CD4-positive, alpha-beta T cell treated with Interleukin-17A for 4 hours (primary cell): Measurements from ENCODE around the gene HTR2C.
"Not testable (repeated sequence)": the region's sequence is repeated elsewhere in the genome, so short reads cannot be mapped to it uniquely, and the experiment has no call there.

ENCODE experiments used
- DNase-seq: peaks from one replicate; pipeline ENCODE4 v3.0.0-alpha.2; 2020; ENCODE audit warnings: mixed read lengths

The HTR2C gene

DNA sequence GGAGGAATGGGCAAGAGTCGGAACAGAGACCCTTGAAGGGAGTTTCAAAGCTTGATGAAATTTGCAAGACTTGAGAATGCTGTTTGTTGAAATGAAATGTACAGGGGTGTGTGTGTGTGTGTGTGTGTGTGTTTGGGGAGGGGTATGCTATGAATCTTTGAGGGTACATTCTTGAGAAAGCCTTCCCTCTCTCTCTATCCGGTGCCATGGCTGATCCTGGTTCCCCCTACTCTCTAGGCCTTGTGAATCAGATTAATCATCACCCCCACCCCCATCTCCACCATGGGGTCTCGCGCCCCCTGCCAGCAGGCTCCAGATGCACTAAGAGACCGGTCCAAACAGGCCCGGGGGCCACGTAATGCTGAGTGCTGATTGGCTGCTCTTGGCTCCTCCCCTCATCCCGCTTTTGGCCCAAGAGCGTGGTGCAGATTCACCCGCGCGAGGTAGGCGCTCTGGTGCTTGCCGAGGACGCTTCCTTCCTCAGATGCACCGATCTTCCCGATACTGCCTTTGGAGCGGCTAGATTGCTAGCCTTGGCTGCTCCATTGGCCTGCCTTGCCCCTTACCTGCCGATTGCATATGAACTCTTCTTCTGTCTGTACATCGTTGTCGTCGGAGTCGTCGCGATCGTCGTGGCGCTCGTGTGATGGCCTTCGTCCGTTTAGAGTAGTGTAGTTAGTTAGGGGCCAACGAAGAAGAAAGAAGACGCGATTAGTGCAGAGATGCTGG is at the start of gene HTR2C:
TSS of gene HTR2C (plus strand) at position 441 of the 729 bp plus-strand sequence. CDS start 142,851 bp downstream, outside the sequence.
- no peak for DNase-seq

GRCh38 chrX:114580336-114580735 is 3.5 kb upstream of the HTR2C start:
- DNase-seq: no peak

DNA sequence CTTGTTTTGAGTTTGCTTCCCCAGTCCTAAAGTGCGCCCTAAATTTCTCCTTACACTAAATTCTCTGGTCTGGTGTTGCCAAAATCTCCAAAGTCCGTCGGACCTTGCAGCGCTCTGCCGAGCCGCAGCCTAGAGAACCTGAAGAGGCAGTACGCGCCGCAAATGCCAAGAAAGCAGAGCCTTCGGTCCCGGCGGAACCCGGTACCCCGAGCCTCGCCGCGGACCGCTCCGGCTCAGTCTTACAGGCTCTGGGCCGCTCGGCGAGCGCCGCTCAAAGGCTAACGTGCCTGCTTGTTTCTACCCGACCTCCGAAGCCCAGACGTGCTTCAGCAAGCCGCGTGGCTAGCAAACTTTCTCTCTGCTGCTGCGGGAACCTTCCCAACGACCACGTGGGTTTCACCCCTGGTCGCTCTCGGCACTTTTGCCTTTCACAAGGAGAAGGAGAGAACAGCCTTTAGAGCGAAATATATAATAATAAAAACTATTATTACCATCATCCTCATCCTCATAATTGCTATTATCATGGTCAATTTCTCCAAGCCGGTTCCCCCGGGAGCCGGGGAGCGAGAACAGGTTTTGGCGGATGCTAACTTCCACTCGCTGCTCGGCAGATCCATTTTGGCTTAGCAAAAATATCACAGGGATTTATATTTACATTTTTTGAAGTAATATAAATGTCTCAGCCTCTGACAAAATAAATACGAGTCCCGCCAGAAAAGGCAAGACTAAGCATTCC is 2.2 kb upstream of the HTR2C start:
- no peak for DNase-seq

DNA sequence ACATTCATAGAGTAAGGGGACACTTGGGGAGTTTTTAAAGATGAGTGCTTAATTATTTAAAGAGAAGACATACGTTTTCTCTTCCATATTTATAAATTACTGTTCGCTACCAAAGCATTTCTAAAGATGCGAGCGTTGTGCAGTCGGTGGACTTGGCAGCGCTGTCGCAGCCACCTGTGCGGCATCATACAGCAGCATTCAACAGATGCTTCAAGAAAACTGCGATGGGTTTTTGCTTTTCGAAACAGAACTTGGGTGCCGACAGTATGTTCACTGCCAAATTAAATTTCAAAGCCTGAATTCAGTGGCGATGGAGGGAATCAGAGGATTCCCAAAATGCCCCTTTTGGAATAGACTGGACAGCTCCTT is 1.6 kb upstream of the HTR2C start:
- no peak for DNase-seq

GRCh38 chrX:114582698-114583395 is 1.0 kb upstream of the HTR2C start:
- DNase-seq: no peak

DNA sequence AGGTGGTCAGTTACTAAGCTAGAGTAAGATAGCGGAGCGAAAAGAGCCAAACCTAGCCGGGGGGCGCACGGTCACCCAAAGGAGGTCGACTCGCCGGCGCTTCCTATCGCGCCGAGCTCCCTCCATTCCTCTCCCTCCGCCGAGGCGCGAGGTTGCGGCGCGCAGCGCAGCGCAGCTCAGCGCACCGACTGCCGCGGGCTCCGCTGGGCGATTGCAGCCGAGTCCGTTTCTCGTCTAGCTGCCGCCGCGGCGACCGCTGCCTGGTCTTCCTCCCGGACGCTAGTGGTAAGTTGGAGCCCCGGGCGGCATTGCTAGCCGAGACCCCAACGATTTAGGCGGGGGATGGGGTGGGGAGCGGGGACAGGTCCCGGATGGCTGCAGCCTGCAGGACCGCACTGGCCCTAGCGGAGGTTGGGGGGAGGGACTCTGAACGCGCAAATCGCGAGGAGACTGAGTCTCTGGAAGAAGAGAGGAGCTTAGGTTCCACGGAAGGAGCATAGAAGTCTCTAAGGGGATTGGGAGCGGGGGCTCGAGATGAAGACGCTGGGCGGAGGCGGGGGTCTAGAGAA is 573 bp downstream of the HTR2C start:
- no peak for DNase-seq

GRCh38 chrX:114584983-114585842 is 1.3 kb downstream of the HTR2C start:
- no peak for DNase-seq

- DNase-seq: no peak
Observed at GRCh38 chrX:114591121-114591520, 7.2 kb downstream of the HTR2C start.

DNA sequence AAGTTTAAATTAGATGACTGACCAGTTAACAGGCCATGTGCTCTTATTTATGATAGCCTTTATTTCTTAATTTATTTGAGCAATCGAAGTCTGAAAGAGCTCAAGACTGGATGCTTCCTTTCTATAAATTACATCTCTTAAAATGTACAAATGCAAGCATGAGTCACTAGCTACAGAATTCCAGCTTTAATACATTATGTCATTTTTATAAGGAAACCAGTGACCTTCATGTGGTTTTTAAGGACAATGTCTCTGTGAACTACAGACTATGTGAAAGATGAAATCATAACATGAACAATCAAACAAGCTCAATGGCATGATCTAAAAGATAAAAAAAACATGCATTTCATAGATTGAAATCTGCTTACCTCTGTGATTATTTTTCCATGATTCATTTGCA is 15.4 kb downstream of the HTR2C start:
- DNase-seq: no peak

DNA sequence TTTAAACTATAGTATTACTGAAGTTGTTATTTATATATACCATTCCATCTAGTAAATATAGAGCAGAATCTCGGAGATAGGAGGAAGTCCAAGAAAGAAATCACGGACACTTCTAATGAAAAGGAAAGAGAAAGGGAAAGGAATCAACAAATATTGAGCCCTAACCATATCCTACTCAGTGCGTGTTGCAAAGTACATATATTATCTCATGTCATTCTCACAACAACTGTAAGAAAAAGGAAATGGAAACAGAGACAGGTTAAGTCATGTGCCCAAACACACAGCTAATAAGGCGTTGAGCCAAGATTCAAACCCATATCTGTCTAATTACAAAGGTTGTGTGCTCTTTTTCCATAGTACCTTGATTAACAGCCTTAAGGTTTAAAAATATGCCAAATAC is 16.0 kb downstream of the HTR2C start:
- no peak for DNase-seq

DNA sequence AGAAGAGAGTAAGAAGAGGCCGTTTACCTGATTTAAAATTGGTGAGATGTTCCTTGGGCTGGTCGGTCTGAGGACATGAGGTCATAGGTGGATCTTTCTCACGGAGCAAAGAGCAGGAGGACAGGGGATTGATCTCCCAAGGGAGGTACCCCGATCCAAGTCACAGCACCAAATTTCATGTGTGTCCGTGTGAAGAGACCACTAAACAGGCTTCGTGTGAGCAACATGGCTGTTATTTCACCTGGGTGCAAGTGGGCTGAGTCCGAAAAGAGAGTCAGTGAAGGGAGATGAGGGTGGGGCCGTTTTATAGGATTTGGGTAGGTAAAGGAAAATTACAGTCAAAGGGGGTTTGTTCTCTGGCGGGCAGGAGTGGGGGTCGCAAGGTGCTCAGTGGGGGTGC is 22.7 kb downstream of the HTR2C start:
- not testable (repeated sequence) for DNase-seq

DNA sequence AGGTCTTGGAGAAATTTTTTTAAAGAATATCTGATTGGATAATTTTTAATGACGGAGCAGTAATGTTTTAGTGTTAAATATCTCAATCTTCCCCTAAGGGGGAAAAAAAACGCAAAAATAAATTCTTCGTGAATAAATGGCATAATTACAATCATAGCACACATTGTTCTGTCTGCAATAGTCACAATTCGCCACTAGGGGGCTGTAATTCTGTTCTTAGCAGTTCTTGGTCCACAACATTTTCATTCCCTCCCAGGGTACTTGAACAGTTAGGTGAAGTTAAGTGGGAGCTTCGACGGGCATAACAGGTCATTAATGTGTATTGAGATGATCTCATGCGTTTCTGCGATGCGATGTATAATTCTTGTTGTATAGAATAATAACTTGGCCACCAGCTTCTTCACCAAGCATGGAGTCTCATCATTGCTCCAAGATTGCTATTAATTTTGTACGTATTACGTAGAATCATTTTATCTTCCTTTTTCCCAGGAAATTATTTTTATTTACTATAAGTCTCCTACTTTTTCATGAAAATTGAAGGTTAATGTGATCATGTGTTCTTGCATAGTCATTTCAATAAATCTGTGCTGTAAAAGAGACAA is 27.2 kb downstream of the HTR2C start:
- DNase-seq: peak; percentile 40

- no peak for DNase-seq
Observed at GRCh38 chrX:114615765-114616164, 31.9 kb downstream of the HTR2C start.

DNA sequence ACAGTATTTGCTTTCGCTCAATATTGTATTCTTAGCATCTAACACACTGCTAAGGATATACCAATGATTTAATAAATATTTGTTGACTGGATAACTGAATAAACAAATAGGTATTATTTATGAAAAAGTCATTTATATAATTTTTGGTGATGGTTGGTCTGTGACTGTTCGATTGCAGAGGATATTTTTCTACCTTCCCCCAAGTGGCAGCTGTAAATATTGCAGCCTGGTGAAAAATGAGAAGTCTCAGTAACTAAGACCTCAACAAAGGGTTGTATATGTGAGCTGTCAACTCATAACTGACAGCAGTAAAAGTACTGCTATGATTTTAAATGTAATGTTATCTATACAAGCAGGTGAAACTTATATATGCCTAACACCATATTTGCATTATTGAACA is 36.0 kb downstream of the HTR2C start:
- DNase-seq: no peak

GRCh38 chrX:114626323-114626722 is 42.4 kb downstream of the HTR2C start:
- no peak for DNase-seq

GRCh38 chrX:114635986-114636385 is 52.1 kb downstream of the HTR2C start:
- no peak for DNase-seq

GRCh38 chrX:114650351-114650750 is 66.5 kb downstream of the HTR2C start:
- no peak for DNase-seq

DNA sequence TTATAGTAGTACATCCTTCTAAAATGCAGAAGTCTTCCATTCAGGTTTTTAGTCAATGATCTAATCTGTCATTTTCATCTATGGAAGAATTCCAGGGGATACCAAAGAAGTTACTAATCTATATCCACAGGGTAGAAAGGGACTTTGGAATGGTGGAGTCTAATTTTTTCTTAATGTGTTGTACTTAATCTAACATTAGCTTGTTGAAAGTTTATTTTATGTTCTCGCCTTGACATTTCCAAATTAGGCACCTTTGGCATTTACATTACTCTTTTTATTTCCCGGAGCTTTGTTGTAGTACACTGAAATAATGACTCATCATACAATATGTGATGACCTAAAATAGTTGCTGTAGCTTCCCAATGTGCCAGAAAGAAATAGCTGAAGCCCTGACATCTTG is 91.5 kb downstream of the HTR2C start:
- DNase-seq: no peak

- DNase-seq: not testable (repeated sequence)
Observed at GRCh38 chrX:114700533-114700932, 116.6 kb downstream of the HTR2C start.

- no peak for DNase-seq
Observed at GRCh38 chrX:114709406-114709805, 125.5 kb downstream of the HTR2C start.

GRCh38 chrX:114710571-114710970 is 126.7 kb downstream of the HTR2C start:
- no peak for DNase-seq

GRCh38 chrX:114712466-114712865 is 128.6 kb downstream of the HTR2C start:
- no peak for DNase-seq
